GM21825 (cell line): Measurements from ENCODE around the gene MYL6.
"Not testable (repeated sequence)": the region's sequence is repeated elsewhere in the genome, so short reads cannot be mapped to it uniquely, and the experiment has no call there.

Experiments
- ATAC-seq: cut with Tn5 transposase; IDR thresholded peaks from one replicate; pipeline ENCODE4 v1.9.1; 2021; ENCODE audit warnings: mild to moderate bottlenecking, moderate library complexity; ENCODE audit not compliant: unreplicated experiment

Gene MYL6

DNA sequence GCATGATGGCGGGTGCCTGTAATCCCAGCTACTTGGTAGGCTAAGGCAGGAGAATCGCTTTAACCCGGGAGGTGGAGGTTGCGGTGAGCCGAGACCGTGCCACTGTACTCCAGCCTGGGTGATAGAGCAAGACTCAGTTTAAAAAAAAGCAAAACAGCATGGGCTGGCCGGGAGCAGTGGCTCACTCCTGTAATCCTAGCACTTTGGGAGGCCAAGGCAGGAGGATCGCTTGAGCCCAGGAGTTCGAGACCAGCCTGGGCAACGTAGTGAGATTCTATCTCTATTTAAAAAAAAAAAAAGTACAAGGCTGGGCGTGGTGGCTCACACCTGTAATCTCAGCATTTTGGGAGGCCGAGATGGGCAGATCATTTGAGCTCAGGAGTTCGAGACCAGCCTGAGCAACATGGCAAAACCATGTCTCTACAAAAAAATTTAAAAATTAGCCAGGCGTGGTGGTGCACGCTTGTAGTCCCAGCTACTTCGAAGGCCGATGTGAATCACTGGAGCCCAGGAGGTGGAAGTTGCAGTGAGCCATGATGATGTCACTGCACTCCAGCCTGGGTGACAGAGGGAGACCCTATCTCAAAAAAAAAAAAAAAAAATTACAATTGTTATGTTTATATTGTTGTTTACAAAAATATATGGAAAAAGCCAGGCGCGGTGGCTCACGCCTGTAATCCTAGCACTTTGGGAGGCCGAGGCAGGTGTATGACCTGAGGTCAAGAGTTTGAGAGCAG lies 1.5 kb upstream of the MYL6 start:
- not testable (repeated sequence) for ATAC-seq

DNA sequence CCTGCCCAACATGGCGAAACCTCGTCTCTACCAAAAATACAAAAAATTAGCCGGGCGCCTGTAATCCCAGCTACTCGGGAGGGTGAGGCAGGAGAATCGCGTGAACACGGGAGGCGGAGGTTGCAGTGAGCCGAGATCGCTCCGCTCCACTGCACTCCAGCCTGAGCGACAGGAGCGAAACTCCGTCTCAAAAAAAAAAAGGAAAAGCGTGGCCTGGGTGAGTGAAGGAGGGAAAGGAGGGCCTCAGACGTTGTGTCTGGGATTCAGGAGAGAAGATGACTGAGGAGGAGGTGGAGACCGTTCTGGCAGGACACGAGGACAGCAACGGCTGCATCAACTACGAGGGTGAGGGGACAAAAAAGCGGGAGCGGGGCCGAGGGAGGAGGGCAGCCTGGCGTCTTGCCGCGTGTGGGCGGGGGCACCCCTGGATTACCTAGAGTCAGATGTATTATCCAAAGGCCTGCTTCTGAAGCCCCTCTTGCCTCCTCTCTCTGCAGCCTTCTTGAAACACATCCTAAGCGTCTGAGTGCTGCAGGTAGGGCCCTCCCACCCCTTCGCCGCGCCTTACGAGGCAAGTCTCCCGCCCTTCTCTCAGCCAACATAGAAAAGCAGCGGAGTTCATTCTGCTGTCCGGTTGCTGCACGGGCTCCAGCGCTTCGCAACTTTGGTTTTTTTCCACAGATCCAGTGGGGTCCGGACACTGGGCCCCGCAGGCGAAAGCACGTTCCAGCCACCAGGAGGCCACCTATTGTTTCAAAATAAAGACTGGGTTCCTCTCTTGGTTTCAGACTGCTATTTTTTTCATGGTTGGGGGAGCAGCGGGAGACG lies 744 bp upstream of the MYL6 start:
- ATAC-seq: peak; percentile 28

DNA sequence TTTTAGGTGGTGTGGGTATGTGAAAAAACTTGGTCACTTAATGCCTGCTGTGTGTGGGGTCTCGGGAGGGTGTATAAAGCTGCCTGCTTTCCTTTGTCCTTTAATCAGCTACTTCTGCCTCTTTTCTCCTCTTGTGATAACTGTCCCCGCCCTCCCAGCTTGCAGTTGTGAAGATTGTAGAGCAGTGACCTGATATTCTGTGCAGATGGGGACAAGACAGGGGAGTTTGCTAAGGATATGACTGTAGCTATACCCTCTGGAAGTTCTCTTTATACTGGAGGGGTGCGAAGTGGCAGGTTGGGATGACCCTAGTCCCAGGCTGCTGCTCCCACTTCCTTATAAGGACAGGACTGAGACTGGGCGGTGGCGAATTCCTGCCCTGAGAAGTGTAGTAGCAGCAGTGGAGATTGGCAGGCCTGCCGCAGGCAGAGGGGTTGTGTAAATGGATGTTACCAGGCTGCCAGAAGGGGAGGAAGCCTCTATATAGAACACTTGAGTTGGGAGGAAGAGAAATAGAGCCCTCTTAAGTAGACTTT lies 835 bp downstream of the MYL6 start:
- ATAC-seq: no peak

DNA sequence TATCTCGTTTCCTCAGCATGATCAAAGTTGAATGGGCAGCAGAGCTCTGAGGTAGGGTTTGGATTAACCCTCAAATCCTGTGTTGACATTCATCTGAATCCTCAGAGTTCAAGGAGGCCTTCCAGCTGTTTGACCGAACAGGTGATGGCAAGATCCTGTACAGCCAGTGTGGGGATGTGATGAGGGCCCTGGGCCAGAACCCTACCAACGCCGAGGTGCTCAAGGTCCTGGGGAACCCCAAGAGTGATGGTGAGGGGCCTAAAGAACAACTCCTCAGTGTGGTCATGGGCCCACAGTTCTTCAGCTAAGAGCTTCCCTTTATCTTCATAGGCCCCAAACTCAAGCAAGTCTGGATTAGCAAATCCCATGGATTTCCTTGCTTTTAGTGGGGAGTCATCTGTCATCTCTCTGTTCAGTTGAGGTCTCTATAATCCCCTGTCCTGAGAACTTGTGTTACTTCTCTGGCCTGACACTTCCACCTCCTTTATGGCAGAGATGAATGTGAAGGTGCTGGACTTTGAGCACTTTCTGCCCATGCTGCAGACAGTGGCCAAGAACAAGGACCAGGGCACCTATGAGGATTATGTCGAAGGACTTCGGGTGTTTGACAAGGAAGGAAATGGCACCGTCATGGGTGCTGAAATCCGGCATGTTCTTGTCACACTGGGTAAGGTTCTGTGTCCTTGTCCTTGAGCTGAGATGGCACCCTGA lies 1.5 kb downstream of the MYL6 start:
- ATAC-seq: no peak

DNA sequence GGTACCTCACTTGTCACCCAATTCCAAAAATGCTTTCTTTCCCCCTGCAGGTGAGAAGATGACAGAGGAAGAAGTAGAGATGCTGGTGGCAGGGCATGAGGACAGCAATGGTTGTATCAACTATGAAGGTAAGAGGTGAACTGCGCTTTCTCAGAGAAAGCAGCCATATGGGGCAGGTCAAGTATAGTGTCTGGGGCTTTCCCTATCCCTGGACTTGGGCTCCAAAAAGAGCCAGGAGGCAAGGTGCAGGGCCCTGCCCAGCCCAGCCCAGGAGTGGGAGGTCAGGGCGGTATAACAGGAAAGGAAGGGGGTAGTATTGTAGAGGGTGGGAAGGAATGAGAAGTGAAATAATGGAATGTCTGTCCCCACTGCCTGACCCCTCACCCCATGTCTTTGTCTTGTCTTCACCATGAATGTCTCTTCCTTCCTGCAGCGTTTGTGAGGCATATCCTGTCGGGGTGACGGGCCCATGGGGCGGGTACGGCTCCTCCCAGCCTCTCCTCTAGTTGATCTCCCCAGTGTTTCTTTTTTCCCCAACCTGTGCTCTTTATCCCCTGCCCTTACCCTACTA lies 2.1 kb downstream of the MYL6 start:
- no peak for ATAC-seq

DNA sequence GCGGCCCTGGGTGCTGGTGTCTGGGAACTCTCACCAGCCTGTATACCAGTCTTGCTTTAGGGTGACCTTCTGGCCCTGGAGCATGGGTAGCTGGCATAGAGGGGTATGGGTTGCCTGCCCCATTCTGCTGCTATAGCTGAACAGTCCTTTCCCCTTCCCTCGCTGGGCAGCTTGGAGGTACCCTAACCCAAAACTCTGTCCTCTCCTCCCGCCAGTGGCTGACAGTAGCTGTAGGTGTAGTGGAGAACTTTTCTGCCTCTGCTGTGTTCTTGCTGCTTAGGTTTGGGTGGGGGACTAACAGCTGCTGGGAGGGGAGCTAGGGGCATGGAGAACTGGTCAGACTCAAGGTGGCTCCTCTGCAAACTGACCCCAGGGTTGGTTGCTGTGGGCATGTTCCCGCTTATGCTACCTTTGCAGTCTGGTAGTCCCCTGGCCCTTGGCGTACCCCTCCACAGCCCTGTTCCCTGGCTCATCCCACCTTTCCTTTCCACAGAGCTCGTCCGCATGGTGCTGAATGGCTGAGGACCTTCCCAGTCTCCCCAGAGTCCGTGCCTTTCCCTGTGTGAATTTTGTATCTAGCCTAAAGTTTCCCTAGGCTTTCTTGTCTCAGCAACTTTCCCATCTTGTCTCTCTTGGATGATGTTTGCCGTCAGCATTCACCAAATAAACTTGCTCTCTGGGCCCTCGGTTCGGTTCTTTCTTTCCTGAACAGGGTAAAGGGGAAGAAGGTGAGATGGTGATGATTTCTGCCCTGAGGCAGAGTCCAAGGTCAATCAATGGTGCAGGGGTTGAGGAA lies 2.9 kb downstream of the MYL6 start:
- no peak for ATAC-seq

DNA sequence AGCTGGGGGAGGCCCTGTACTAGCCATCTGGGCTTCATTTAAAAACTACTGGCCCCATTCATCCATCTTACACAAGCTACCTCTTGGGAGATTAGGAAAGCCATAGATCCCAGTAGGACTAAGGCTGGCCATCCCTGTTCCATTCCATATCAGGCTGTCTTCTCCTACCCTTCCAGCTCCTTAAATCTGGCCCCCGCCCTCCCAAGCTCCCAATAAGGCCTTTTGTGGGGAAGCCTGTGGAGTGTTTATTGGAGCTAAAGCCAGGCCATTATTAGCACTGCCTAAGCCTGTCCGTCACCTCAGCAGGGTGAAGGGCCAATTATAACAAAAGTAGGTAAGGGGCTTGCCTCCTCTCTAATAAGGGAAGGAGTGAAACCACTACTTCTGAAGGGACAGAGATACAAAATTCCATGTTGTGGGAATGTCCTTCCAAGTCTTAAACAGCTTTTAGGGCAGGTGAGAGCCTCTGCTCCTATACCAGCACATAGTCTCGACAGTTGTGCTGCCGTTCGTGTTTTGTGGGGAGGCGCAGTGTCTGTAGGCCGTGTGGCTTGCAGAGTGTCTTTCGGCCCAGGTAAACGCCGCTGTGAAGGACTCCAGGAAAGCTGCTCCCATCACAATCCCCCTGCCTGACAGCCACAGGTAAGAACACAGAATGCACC lies 3.7 kb downstream of the MYL6 start:
- ATAC-seq: no peak

DNA sequence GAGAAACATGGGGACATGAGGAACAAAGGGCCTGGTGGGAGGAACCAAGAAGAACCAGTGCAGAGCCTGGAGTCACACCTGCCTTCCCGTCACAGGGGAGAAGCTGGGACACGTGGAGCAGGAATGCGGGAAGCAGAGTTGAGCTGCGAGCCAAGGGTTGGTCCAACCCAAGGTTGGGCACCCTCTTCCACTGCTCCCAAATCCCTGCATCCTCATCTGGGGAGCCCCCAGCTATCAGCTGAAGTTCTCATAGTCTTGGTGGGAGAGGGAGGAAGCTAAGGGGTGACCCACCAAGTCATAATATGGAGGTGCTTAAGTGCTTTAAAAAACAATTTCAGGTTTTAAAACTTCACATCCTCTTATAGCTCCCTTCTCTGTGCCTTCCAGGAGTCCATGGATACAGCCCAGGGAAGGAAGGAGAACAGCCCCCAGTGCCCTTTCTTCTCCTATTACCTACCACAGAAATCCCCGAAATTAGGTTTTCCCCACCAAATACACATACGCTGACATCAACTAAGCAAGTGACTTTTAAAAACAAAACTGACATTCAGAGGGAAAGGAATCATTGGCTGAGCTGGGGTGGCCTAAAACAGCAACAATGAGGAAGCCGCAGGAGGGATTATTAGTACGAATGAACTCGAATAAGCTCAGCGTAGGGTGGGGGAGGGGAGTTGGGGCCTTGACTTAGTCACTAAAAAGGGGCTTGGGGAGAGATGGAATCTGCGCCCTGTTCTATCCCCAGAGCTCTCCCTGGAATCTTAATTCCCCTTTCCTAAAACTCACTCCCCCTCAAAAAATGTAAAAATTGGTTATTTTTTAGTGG lies 4.5 kb downstream of the MYL6 start:
- ATAC-seq: no peak

DNA sequence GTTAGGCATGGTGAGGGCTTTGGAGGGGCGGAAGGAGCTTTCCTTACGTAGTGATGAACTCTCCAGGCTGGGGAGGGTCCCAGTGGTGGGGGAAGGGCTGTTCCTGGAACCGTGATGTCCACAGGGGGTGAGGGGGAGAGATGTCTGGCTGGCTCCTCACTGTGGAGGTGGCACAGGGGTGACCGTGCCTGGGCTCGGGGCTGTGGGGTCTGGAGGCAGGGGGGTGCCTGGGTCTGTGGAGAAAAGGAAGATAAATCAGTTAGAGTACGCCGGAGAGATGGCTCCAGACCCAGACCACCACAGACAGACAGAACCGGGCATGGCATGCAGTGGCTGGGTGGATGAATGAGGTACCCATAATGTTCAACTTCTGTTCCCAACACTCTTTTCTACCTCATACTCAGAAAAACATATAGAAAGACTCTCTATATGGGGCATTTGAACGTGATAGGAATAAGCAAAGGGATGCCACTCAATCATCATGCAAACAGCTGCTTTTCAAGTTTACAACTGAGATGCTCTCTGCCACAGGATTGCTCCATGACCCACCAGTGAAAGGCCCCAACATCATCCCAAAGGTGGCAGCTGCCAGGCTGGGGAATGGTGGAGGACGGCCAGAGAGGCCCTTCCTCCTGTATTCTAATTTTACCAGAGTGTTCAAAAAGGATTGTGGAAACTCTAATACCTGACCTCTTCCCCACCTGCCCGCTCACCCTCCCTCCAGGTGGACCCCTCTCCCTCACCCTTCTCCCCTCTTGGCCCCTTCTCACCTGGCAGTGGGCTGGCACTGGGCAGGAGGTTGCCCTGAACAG lies 5.6 kb downstream of the MYL6 start:
- no peak for ATAC-seq

DNA sequence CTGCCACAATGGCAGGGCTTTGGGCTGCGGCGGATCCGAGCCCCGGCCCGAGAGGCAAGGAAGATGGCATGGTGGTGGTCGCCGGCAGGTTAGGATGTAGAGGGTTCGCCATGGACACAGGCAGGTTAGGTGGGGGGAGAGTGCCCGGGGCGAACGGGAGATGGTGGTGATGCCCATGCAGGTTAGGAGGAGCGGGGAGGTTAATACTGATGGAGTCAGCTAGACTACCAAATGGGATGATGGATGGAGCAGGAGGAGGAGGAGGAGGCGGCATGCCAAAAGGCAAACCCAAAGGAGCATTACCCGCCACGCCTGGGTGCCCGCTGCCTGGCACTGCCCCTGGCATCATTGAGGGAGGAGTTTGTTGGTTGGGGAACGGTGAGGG lies 6.2 kb downstream of the MYL6 start:
- ATAC-seq: no peak

DNA sequence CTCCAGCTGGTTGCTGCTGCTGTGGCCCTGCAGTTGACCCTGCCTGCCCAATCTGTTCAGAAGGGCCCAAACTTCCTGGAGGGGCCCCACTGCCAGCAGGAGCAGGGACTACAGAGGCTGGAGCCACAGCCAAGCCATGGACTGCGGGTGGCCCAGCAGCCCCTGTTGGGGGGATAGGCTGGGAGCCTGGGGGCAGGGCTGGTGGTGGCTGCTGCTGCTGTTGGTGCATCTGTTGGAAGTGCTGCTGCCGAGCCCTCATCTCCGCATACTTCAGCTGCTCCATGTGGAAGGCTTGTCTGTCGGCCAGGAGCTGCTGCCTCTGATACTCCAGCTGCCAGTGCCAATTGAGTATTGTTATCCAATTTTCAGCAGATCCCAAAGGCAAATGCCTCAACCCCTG lies 7.2 kb downstream of the MYL6 start:
- ATAC-seq: no peak

DNA sequence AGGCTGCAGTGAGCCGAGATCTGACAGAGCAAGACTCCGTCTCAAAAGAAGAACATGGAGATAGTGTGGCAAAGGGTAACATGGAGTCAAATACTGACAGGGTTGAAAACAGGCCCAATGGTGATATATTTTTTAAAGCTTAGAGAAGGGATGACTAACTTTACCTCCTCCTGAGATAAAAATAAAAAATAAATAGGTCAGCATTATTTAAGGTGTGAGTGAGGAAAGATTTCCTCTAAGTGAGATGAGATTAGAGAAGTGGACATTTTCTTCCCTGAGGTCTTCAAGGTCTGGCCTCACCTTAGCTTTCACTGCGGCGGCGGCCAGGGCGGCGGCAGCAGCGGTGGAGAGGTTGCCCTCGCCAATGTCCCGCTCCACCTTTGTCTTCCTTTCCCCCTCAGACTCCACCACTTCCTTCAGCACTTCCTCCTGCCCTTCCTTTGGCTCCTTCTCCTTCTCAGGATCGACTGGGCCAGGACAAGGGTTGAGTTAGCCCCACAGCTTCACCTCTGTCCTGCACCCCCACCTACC lies 11.1 kb downstream of the MYL6 start:
- no peak for ATAC-seq

DNA sequence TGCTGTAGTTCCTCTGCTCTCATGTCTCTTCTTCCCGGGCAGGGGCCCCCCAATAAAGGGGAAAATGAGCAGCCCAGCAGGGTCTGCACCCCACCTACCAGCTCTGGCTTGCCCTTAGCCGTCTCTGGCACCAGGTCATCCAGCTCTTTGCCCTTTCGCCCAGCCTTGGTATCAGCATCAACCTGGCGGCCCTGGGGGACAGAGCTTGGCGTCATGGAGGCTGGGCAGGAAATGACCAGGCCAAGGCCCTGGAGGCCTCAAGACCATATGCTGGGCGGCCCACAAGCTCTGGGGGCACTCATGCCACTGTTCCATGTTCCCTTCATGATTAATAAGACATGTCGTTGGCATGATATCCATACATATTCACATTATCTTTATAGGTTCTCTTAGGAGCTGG lies 14.7 kb downstream of the MYL6 start:
- no peak for ATAC-seq

DNA sequence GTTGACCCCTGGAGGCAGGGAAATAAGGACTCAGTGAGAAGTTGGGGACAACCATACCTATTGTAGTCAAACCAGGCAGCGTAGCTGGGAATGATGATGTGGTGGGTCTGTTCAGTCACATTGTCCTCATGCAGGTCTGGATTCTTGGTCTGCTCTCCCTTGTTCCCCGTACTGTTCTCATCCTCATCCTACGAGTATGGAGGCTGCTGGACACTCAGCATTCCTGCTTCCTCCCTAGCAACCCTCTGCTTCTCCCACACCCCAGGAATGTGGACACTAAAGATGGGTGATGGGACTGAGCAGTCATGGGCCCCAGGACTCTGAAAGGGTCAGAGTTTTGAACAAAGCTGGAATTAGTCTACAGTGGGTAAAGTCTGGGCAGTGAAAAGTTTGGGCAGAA lies 20.2 kb downstream of the MYL6 start:
- ATAC-seq: no peak

DNA sequence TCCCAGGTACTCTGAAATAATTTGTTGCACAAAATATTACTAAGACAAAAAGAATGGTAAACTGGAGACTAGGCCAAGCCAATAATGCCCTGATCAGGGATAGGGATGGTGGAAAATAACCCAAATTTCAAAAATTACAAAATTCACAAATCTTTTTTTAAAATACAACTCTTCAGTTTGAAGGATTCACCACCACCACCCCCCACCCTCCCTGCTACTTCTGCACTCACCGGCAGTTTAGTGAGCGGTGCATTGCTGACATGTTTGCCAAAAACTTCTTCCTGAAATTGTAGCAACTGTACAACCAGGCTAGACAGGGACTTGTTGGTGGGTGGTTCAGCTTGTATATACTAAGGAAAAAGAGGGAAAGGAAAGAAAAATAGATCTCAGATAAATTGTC lies 28.8 kb downstream of the MYL6 start:
- no peak for ATAC-seq

DNA sequence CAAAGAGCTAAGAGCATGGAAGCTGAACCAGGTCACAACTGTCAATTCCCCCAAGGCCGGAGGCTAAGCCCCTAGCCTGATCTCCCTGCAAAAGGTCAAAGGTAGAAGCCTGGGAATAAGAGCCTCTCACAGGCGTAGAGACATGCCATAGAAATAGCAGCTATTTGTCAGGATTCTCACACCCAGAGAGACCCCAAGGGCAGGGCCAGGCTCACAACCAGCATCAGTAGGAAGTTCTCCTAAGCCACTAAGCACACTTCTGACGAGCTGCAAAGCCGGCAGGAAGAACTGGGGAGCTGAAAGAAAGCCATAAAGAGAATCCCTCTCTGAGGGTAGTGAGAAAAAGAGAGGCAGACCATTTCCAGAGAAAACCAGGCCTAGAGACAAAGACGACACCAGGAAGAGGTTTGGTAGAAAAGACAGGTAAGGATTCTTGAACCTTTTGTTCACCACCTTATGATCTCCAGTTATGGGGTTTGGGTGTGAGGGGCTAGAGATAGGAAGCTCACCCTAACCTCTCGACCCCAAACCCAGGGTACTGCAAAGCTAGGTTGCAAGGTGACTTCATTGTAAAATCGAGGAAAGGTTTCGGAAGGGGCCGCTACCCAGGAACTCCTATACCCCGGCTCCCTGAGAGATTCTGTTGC lies 30.1 kb downstream of the MYL6 start:
- ATAC-seq: no peak

DNA sequence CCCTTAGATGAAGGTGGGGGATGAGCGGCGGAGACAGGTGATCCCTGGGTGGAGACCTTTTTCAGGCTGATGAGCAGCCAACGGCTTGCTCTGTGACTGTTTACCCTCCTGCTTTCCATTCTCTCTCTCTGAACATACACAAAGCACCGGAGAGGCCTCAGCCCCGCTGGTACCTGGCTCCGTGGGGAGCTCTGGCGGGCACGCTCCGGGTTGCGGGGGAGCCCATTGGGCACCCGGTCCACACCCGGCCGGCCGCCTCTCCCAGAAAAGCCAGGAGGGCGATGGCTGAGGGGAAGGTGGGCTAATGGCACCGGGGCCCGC lies 30.6 kb downstream of the MYL6 start:
- no peak for ATAC-seq
